ENCODE measurements around the gene C3orf62.

The C3orf62 gene

DNA sequence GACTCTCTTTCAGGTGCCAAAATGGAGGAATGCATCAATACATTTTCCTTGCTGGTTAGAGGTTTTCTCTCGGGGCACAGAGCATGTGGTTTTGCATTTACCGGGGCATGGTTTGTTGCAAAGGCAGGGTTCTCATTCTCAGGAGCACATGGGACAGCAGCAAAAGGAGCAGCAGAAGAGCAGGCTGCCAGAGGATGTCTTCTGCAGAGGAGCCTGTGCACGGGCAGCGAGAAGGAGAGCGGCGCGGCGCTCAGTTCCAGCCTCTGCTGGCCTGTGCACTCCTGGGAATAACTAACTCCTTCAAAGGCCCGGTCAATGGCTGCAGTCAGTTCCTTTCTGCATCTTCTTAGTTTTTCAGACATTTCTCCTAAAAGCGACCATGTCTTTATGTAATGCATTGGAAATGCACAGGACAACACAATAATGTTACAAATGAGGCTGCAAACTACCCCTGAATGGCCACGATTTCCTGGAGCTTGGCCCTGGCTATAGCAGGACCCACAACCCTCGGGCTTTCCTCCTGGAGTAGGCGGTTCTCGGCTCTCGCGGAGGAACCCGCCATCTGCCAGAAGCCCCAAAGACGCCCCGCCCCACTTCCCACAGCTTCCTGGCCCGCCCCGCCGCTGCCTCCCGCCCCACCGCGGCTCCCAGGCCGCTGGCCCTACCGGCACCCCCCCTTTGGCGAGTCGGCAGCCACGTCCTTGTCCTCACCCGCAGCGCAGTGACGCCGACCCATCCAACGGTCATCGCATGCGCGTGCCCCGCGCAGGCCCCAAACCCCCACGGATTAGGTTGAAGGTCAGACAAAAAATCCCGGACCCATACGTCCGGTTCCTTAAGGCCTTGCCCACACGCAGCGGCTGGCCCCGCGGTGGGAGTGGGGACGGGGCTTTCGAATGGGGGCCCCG lies at the start of gene C3orf62:
TSS of gene C3orf62 (minus strand) at position 758 of the 908 bp plus-strand sequence. CDS start at position 398, 360 bp downstream.
- TF ChIP-seq, protein P1, sequence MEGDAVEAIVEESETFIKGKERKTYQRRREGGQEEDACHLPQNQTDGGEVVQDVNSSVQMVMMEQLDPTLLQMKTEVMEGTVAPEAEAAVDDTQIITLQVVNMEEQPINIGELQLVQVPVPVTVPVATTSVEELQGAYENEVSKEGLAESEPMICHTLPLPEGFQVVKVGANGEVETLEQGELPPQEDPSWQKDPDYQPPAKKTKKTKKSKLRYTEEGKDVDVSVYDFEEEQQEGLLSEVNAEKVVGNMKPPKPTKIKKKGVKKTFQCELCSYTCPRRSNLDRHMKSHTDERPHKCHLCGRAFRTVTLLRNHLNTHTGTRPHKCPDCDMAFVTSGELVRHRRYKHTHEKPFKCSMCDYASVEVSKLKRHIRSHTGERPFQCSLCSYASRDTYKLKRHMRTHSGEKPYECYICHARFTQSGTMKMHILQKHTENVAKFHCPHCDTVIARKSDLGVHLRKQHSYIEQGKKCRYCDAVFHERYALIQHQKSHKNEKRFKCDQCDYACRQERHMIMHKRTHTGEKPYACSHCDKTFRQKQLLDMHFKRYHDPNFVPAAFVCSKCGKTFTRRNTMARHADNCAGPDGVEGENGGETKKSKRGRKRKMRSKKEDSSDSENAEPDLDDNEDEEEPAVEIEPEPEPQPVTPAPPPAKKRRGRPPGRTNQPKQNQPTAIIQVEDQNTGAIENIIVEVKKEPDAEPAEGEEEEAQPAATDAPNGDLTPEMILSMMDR (IDR thresholded peaks at IDR 0.05; ENCODE audit: control extremely low read depth, extremely low read depth, low read depth, missing control alignments) = no peak
- DNase-seq (ENCODE audit: extremely low spot score) = peak; percentile 90
- ChIA-PET CTCF (interaction anchor here (0.9 to 2.7 kb wide), 2 partner anchors 20 to 105 kb away, joined by 3 to 6 read pairs; partner anchors contain the start of gene KLHDC8B), POLR2A (no interaction called here)

DNA sequence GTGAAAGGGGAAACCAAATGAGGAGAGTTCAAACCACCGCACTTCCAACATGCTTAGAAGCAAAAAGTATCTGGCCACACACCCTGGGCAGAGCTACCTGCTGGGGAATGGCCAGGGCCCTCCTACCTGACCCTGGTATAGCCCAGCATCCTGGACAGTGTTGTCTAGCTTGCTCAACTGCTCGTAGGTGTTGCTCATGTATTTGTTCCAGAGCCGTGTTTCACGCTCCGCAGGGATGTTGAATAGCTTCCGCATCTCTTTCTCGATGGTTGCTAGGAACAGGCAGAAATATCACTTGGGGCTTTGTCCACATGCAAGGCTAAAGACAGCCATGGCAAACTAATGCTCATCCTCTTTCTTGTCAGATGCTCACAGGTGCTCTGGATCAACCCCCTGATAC lies 47.7 kb upstream of the C3orf62 start:
- ChIA-PET POLR2A (no interaction called here), CTCF (interaction anchor here (0.8 to 3.1 kb wide), 7 partner anchors 8 to 215 kb away, joined by 3 to 12 read pairs (median 3); partner anchors contain the start of gene USP4)
- TF ChIP-seq, protein P1 (IDR thresholded peaks at IDR 0.05; ENCODE audit: control extremely low read depth, extremely low read depth, low read depth, missing control alignments) = no peak
- no peak for DNase-seq (ENCODE audit: extremely low spot score)

DNA sequence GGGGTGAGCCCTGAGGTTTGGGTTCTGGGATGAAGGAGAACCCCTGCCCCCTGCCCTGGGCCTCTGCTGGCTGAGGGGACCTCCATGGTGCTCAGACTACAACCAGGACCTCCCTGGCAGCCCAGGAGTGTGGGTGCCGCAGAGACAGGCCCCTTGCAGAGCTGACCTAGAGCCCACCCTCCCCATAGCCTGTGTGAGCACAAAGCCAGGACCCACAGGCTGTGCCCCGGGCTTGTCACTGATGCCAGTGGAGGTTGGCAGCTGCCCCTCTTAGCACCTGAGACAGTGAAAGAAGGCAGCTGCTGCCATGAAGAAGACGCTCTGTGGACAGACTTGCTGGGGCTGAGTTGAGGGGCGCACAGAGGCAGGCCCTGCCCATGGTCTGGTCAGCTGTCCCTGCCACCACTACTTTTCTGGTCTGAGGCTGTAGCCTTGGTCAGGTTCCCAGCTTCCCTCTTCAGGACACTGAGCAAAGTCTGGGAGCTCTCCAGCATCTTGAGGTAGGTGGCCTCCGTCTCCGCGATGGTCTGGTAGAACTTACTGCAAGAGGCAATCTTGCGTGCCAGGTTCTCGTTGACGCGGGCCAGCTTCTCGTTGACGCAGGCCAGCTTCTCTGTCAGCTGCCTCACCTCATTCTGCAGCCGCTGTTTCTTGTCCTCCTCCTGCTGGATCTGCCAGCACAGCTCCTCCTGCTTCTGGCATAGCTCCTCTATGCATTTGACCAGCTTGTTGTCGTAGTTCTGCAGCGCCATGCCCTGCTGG lies 39.8 kb upstream of the C3orf62 start:
- TF ChIP-seq, protein P1 (IDR thresholded peaks at IDR 0.05; ENCODE audit: control extremely low read depth, extremely low read depth, low read depth, missing control alignments) = no peak
- POLR2A ChIA-PET = interaction anchor here (0.5 to 0.7 kb wide), 2 partner anchors 42 to 233 kb away, joined by 4 to 7 read pairs; no protein-coding TSS in a partner anchor
- DNase-seq (ENCODE audit: extremely low spot score) = no peak
- CTCF ChIA-PET = interaction anchor here (0.7 to 1.4 kb wide), 2 partner anchors 8 to 23 kb away, joined by 3 read pairs; partner anchors contain the start of gene USP4

DNA sequence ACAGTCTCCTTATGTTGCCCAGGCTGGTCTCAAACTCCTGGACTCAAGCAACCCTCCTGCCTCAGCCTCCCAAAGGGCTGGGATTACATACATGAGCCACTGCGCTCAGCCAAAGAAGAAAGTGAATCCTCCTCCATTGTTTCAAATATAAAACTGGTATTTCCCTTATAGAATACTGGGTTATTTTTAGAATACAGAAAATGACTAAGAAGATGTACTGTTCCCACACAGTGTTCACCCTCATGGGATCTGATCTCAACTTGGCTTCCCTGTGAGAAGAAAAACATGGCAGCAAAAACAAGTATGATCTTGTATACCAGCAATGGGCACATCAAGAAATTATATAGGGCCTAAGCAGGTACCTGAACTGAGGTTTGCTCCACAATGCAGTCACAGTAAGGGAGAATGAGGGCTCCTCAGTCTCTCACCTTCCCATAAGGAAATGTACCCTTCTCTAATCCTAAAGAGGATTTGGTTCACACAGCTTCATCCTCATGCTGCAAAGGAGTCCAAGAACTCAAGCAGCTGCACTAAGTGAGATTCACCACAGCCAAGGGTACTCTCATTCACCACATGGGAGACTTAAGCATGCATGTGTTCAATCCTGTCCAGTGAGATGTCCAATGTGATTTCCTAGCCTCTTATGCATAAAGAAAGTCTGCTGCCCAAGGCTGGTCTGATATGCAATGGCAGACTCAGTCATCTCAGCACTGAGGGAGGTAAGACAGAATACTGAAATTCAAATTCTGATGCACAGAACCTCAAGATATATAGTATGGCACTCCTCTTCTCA lies 37.1 kb upstream of the C3orf62 start:
- TF ChIP-seq, protein P1 (IDR thresholded peaks at IDR 0.05; ENCODE audit: control extremely low read depth, extremely low read depth, low read depth, missing control alignments) = no peak
- ChIA-PET POLR2A (no interaction called here), CTCF (interaction anchor here (1.6 kb wide), 1 partner anchor 20 kb away, joined by 4 read pairs; no protein-coding TSS in a partner anchor)
- DNase-seq (ENCODE audit: extremely low spot score) = no peak

DNA sequence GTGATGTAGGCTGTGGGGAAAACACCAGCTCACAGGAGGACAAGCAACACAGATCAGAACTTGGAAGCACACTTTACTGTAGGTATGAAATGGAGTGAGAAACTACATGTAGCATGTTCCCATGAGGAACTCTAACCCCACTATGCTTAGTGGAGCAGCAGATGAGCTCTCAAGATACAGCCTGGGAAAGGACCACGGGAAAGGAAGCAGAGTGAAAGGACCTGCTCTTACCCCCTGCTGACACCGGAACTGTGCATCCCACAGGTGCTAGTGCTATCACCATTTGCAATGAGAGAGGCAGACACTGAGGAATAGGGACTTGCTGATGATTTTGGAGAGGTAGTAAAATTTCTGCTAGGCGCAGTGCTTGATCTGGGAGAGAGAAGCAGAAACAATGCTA lies 34.3 kb upstream of the C3orf62 start:
- TF ChIP-seq, protein P1 (IDR thresholded peaks at IDR 0.05; ENCODE audit: control extremely low read depth, extremely low read depth, low read depth, missing control alignments) = no peak
- CTCF ChIA-PET = interaction anchor here (1.1 to 1.2 kb wide), 2 partner anchors 9 to 10 kb away, joined by 3 to 5 read pairs; no protein-coding TSS in a partner anchor
- POLR2A ChIA-PET = no interaction called here
- no peak for DNase-seq (ENCODE audit: extremely low spot score)

Data from GM10248 (cell line).